GM08714 (cell line): ENCODE measurements around the gene SMC1A.

Source experiments
- H3K4me3 ChIP-seq: fragments of 200-500 bp; sonication (Bioruptor generic); 2 replicates; pipeline ENCODE4 v1.5.1; 2014; ENCODE audit warnings: mild to moderate bottlenecking, low read length, inconsistent platforms
- ZNF274 ChIP-seq: IDR thresholded peaks from 2 replicates; pipeline ENCODE4 v1.6.1; 2012; ENCODE audit warnings: mild to moderate bottlenecking, low read depth, low read length

SMC1A gene

DNA sequence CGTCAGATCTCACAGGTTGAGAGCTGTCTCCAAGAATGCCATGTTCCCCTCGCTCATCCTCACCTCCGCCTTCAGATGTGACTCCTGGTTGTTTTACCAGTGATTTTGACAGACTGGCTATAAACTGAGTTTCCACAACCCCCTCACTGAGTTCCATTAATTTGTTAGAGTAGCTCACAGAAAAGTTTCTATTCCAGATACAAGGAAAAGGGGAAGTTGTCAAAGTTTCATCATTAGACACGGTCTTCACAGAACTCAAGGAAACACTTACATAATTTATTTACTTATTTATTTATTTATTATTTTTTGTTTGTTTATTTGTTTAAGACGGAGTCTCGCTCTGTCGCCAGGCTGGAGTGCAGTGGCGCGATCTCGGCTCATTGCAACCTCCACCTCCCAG, 85.4 kb downstream of the SMC1A start:
- H3K4me3 ChIP-seq: no peak overlapping the region
- no peak for TF ChIP-seq ZNF274

DNA sequence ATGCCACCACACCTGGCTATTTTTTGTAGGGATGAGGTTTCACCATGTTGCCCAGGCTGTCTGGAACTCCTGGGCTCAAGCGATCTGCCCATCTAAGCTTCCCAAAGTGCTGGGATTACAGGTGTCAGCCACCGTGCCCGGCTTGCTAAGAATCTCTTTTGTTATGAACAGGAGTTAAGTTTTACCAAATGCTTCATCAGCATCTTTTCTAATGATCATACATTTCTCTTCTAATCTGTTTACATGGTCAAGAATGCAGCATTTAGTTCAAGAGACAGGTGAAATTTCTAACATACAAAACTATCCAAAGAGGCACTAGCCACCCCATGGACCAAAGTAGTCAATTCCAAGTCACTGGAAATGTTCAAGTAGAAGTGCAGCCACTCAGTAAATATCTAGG, 88.6 kb downstream of the SMC1A start:
- TF ChIP-seq ZNF274: no peak
- H3K4me3 ChIP-seq: no peak overlapping the region

DNA sequence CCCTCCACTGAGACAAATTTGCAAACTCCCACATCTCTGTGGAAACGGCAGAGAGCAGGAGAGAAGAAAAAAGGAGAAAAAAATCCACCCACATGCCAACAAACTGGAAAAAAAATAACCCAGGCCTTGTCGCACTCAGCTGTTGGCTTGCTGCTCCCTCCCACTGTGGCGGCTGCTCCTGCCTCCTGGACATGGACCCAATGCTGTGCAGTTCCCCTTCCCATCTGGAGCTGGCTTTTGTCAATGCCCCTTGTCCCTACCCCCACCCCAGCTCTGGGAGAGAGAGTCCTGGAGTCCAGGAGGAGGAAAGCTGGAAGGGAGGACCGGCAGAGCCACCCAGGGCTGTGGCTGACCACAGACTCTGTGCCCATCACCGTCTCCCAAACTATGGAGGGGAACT, 90.2 kb downstream of the SMC1A start:
- H3K4me3 ChIP-seq: no peak overlapping the region
- no peak for TF ChIP-seq ZNF274

DNA sequence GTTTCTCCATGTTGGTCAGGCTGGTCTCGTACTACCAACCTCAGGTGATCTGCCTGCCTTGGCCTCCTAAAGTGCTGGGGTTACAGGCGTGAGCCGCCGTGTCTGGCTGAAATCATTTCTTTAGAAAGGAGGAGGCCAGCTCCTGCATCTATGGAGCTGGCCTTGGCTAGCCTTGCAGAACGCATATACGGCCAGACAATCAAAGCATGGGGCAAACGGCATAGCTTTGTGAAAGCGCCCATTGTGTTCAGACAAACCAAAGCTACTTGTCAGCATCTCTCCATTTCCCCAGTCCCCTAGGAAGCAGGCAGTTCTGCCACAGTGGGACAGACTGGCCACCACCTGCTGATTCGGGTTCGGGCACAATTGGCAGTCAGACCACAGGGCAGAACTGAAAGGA, 92.1 kb downstream of the SMC1A start:
- no peak for TF ChIP-seq ZNF274
- H3K4me3 ChIP-seq: no peak overlapping the region

DNA sequence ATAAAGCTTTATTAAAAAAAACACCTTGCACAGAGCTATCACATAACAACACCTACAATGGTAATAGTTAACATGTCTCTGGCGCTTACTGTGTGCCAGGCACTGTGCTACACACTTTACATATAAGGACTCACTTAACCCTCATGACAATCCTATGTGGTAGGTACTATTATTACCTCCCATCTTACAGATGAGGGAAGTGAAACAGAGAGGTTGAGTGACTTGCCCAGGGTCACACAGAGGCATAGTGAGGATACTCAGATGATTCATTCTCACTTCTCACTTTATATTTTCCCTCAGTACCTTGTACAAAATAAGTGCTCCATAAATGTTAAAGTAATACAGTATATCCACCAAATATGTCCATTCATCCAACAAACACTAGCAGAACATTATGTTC, 97.7 kb downstream of the SMC1A start:
- H3K4me3 ChIP-seq: no peak overlapping the region

More for the DNA sequence above, 97.7 kb downstream of the SMC1A start:
- TF ChIP-seq ZNF274: no peak
